Stimulated activated CD8-positive, alpha-beta memory T cell treated with anti-CD3 and anti-CD28 coated beads, Interleukin-4, amount 100 ng/mL, for 24 hours (primary cell): ENCODE data around the gene POLD2.
"Not testable (repeated sequence)": the region's sequence is repeated elsewhere in the genome, so short reads cannot be mapped to it uniquely, and the experiment has no call there.

Experiments used
- DNase-seq: peaks from one replicate; pipeline ENCODE4 v3.0.0-alpha.2; 2020; ENCODE audit warnings: low read depth

The POLD2 gene

DNA sequence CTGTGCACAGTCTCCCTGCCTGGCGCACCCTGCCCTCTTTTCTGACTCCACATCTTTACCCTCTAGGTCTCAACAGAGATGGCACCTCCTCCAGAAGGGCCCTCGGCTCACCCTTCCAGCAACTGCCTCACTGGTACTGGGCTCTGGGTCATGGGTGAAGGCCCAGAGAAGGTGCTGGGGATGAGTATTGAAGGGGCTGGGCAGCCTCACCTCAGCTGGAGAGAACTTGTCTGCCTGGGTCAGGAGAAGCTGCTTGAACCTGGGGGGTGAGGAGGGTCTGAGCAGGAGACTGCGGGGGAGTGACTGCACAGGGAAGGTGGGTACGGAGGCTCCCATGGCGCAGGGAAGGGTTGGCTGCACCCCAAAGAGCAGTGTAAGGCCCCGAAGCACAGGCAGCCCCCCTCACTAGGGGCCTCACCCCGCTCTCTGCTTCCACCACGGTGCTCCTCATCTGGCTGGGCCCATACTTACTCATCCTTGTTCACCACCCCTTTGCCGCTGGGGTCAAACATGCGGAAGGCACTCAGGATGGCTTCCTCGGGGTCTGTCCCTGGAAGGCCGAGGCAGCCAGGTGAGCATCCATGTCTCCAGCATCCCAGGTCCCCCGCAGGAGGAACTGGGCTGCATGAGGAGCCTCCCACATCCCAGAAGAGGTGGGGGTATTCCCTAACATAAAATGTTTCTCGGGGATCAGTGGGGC, 16.1 kb upstream of the POLD2 start:
- DNase-seq = no peak

DNA sequence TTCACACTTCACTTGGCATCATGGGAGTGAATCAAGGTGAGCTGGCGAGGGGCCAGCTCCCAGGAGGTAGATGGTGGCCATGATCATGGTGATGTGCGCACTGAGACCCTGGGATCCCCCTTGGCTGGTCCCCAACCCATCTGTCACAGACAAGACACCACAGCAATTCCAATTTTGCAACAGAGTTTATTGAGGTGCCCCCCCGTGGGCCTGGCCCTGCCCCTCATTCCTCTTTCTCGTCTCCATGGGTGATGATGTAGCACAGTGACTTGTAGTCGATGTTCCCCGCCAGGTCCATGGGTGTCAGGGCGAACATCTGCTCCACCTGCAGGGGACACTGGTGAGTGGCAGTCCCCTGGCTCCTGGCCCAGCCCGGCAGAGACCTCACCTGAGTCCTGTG, 15.3 kb upstream of the POLD2 start:
- no peak for DNase-seq

DNA sequence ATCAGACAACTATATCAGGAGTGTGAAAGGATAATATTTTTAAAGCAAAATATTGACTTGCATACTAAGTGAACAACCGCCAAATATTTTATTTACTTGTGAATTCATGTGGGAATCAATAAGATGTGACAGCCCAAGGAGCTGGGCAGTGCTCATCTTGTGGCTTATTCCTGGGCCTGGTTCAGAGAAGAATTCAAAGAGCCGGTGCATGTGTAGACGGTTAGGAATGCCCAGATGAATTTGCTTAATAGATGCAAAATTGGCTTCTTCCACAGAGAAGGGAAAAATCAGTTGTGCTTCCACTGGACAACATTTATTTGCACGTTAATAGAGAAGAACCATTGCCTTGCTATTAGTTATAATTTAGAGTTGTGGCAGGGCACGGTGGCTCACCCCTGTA, 13.4 kb upstream of the POLD2 start:
- DNase-seq = no peak

DNA sequence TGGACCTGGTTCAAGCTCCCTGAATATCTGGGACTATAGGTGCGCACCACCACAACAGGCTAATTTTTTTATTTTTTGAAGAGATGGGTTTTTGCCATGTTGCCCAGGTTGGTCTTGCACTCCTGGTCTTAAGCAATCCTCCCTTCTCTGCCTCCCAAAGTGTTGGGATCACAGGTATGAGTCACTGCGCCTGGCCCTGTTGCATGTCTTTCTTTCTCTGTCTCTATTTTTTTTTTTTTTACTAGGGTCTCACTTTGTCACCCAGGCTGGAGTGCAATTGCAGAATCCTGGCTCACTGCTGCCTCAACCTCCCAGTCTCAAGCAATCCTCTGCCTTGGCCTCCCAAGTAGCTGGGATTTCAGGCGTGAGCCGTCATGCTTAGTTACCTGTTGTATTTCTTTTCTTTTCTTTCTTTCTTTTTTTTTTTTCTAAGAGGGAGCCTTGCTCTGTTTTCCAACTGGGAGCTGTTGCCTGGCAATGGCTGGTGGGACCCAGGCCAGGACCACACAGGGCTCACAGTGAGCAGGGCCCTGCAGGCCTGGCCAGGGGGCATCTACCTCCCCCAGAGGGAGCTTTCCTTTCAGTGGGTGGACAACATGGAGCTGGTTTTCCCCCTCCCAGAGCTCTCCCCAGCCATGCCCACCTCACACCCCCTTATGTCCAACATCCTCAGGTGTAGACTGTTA, 11.7 kb upstream of the POLD2 start:
- DNase-seq = no peak

DNA sequence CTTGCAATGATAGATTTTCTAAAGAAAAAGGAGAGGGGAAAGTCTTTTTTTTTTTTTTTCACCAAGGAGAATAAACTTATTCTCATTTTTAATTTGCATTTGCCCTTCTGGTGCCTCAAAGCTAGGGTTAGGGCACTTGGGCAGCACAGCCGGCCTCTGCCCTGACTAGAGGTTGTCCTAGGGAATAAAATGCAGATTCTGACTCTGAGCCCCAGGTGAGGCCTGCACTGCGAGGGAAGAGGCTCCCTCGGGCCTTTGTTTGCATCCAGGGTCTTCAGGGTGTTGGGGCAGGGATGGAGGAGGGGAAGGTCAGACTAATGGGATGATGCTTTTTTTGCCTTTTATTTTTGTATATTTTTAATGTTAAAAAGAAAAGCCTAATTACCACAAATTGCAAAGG, 9.9 kb upstream of the POLD2 start:
- DNase-seq = no peak

DNA sequence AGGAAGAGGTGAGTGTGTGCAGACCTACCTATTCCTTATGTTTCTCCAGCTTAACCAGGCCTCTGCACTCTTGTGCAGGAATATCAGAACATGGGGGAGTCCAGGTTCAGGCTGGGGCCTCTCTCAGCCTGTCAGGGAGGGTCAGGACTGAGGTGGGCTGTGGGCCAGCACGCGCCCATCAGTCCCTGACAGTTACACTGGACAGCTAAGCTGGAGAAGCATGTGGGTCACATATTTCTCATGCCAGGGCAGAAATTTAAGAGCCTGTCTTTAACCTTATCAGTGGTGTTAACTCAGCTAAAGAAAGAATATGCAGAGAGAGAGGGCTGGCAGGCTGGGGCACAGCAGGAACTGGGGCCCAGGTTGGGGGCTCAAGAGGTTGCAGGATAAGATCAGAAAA, 8.7 kb upstream of the POLD2 start:
- DNase-seq = no peak

DNA sequence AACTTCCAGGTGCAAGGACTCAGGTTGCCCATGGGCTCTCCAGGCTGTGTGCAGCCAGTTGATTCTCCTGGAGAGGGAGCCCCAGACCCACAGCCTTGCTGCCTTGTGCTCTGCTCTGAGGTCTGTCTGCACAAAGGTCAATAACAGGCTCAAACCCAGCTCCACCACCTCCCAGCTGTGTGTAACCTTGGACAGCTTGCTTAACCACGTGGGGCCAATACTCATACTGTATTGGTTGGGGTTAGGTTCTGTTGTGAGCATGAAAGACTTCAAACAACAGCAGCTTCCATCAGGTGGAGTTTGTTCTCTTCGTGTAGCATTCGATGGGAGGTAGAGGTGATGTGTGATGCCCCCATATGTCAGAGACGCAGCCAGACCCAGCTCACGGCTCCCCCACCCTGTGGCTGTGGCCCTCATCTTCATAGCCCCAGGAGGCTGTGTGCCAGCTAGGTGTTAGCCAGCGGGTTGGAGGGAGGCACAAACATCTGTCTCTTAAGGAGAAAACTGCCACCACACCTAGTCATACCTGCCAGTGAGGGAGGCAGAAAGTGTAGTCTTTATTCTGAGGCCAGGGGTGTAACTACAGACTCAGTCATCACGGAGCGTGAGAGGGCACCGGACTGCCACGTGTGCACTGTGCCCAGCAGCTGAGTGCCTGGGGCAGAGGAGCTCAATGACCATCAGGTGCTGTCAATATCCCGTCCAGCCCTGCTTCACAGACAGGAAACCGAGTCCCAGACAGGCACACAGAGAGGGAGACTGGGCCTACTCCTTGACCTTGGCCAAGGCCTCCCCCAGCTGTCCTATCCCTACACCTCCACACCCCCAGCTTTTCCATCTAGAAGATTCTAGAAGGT, 8.1 kb upstream of the POLD2 start:
- no peak for DNase-seq

DNA sequence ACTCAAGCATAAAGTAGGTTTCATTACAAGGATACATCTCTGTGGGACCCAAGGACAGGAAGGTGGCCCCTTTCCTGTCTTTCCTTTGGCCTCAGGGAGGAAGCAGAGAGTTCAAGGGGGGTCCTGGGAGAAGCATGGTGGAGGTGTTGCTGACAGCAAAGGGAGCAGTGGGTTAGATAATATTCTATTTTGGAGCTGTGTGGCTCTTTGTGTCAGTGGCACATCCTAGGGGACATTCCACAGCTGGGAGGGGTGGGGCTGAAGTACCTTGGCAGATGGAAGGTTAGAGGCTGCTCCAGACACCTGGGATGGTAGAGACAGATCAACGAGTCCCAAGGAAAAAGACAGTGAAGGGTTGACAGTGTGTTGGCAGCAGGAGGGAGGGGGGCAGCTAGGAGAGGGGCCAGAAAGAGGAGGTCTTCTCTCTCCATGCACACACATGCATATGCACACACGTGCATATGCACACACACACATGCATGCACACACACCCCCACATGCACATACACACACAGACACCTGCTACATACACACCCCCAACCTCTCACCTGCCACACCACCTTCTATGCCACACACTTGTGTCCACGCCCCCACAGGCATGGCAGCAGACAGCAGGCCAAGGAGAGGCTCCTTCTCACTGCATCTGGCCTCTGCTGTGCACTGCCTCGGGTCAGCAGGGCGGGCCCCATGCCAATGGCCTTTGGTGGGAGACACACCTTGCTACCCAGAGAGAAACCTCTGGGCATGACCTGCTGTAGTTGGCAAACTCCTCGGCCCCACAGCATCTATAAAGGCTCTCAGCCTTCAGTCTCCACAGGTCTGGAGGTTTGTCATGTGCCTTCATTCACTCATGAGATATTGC, 5.6 kb upstream of the POLD2 start:
- no peak for DNase-seq

DNA sequence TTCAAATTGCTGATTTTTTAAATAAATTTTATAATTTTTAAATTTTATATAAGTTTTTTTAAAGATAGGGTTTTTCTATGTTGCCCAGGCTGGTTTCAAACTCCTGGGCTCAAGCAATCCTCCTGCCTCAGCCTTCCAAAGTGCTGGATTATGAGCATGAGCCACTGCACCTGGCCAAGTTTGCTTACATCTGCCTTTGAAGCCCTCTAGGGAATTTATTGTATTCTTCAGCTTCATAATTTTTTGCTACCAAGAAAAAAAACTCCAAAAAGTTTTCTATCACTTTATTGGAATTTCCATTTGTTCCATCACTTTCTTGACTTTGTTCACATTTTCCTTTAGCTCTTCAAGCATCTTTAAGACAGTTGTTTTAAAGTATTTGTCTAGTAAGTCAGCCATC, 3.8 kb upstream of the POLD2 start:
- no peak for DNase-seq

DNA sequence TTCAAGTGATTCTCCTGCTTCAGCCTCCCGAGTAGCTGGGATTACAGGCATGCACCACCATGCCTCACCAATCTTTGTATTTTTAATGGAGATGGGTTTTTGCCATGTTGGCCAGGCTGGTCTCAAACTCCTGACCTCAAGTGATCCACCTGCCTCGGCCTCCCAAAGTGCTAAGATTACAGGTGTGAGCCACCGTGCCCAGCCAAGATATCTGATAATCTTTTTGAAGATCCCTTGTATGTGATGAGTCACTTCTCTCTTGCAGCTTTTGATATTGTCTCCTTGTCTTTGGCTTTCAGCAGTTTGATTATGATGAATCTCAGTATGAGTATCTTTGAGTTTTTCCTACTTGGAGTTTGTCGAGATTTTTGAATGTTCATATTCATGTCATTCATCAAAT, 3.2 kb upstream of the POLD2 start:
- not testable (repeated sequence) for DNase-seq

DNA sequence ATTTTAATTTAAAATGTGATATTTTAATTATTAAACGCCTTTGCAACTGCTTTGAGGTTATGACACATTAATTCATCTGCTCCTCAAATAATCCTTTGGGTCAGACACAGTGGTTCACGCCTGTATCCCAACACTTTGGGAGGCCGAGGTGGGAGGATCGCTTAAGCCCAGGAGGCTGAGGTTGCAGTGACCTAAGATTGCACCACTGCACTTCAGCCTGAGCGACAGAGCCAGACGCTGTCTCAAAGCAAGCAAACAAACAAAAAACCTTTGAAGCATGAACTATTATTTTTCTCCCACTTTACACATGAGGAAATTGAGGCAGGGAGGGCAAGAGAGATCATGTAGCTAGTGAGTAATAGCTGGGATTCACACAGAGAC, 1.5 kb upstream of the POLD2 start:
- DNase-seq = no peak

DNA sequence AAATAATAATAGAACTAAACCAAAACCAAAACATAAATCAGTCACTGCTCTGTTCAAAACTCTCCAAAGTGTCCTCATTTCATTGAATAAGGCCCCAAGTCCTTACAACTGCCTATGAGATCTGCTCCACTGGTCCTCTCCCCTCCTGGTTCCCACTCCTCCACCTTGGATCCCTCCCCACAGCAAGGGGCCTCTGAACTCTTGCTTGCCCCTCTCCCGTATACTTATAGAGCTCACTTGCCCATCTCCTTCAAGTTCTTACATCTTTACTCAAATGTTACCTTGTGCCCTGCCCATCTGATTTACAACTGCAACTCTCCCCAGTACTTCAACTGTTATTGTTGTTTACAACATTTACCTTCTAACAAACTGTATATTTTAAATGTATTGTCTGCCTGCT, 819 bp downstream of the POLD2 start:
- DNase-seq = no peak

DNA sequence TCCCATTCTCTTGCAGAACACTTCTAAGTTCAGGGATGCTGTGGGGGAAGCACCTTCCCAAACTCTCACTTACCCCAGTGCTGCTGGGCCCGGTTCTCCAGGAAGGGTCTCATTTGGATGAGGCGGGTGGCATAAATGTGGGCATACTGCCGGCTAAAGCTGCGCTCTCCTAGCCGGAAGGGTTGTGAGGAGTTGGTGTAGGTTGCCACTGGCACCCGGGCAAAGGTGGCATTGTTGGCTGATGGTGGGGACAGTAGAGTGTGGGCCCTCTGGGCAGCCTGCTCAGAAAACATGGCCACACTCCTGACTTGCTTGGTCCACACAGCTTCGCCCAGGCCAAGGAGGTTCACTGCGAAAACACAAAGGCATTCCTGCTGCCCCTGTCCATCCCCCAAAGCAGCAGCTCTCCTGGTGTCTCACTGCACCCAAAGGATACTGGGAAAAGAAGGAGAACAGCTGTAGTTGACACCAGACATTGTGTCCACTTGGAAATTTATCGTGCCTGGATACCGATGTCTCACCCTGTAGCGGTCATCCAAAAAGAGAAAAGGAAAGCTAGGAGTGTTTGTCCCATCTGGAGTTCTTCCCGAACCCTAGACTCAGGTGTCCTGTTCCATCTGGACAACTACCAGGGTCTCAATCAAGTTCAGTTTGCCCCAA, 1.5 kb downstream of the POLD2 start:
- DNase-seq = no peak

DNA sequence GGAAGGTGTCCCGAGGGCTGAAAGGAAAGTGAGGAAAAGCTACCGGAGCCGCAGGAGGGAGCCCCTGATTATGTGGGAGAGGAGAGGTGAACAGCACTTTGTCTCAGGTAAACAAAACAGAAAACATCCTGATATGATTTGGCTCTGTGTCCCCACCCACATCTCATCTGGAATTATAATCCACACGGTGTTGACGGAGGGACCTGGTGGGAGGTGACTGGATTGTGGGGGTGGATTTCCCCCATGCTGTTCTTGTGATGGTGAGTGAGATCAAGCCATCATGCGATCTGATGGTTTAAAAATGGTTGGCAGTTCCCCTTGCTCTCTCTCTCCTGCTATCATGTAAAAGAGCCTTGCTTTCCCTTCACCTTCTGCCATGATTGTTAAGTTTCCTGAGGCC, 3.0 kb downstream of the POLD2 start:
- no peak for DNase-seq

DNA sequence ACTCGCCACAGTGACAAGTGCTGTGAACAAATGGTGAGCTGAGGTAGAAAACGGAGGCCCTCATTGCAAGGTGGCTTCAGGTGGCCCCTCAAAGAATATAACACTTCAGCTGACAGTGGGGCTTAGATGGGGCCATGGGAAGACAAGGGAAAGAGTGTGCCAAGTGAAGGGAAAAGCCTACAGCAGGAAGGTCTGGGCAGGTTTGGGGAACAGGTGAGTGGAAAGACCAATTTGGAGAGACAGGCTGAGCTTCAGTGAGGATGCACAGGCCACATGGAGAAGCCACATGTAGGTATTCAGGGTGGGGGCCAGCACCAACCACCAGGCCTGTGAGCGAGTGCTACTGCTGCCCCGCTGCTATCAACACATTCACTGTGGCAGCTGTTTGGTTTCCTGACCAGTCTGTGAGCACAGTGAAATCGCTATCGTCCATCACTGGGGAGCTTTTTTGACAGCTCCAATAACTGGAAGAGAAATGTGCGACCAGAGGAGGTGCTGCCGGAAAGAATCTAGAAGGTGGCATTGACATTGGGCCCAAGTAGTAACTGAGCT, 3.4 kb downstream of the POLD2 start:
- no peak for DNase-seq

DNA sequence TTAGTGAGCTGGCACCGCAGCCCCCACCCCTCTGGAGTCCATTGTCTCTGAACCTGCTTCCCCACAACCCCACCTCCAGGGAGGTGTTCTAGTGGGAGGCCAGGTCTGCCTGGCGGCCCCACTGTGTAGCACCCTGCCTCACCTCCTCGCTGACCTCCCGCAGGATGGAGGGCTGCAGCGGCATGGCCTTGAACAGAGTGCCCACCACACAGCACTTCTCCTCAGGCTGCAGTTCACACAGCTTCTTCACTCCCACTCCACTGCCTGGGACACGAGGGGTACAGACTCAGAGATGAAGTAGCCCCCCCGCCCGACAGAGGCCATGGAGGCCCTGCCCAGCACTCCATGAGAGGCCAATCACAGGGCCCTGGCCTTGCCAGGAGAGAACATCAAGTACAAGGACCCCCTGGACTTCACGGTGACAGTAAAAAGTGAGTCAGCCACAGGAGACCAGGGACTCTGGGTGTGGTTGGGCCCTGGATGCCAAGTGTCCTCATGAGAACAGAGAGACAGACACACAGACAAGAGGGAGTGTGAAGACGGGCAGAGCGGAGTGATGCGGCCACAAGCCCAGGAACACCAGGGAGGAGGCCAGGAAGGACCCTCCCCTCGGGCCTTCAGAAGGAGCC, 5.4 kb downstream of the POLD2 start:
- no peak for DNase-seq

DNA sequence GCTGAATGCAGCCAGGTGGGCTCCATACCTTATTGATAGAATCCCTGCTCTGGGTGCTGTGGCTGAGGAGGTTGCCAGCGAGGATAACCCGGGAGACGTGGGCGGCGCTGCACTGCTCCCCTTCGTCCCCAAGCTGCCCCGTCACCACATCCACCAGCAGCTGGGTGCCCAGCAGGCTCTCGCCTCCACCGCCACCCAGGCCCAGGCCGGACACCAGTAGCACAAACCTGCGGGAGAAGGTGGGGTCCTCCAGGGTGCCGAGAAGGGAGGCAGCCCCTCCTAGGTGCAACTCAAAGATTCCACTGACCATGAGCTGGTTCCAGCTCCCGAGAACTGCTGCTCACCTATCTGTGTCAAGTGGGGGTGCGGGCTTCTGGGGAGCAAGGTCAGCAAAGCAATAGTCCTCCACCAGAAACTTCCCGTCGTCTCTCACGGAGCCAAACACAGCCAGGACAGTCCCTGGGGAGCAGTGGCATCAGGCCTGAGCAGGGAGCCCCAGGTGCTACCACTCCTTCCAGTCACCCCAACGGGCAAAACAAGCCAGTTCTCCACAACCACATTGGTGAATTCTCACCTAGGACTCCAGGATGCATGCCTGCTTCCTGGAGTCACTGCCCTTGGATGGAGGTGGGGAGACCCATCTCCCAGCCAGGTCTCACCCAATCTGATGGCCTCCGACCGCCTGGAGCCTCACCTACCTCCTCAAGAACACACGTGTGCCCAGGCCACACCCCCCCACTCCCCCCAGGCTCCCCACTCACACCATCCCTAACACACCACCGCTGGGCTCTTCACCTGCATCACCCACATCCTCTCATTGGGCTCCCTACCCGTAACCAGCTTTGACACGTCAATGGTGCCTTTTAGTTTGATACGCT, 6.3 kb downstream of the POLD2 start:
- DNase-seq = no peak

DNA sequence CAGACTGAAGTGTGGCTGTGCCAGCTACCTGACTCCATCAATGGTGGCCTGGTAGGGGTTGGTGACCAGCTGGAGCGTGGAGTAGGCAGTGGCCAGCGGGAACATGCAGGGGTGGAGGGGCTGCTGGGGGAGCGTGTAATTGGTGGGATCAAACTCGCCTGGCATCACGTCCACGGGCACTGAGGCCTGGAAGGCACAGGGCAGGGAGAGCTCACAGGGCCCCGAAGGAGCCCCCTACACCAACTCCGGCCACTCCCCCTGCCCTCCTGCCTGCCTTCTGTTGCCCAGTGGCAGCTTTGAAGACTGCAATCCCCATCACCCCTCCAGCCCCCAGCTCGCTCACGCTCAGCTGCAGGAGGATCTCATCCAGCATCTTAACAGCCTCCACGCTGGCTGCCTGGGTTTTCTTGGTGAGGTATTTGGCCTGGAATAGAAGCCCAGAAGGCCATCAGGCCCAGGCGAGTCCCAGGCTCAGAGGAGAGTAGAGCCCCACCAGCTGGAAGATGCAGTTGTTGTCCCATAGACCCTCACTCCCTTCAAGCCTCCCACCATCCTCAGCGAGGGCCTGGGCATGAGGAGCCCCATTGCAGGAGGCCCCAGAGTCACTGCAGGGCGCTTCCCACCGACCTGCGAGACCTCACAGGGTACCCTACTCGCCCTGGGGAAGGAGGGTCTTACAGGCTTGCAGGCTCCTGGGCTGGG, 7.1 kb downstream of the POLD2 start:
- DNase-seq = no peak
